Esophagus muscularis mucosa (tissue), 4 donors: Measurements from ENCODE around the gene AFF1. TPM values are rescaled to one million over a fixed set of nuclear protein-coding genes. Genes with fewer than 3 reads are reported as not detected.
A peak's percentile ranks its signal among the peaks of the same experiment; 100 is the strongest.

ENCODE experiments used
- DNase-seq: peaks from one replicate; pipeline ENCODE4 v3.0.0-alpha.2; 2017; ENCODE audit errors: extremely low spot score
- H3K27ac ChIP-seq, 4 donors: fragments of 200-600 bp; sonication (generic); replicated peaks in 1 of 4; 1 replicate in 3 of 4; 2 replicates in 1 of 4; pipeline ENCODE4 v1.5.1; 2016 to 2019; ENCODE audit warnings: mild to moderate bottlenecking in 1 of 4
- H3K27me3 ChIP-seq, 4 donors: fragments of 200-600 bp; sonication (generic); one replicate each; pipeline versions ENCODE4 v1.5.1 to v1.6.0; 2016 to 2019
- H3K36me3 ChIP-seq, 4 donors: fragments of 200-600 bp; sonication (generic); one replicate each; pipeline ENCODE4 v1.5.1; 2016 to 2019
- H3K4me1 ChIP-seq, 4 donors: fragments of 200-600 bp; sonication (generic); one replicate each; pipeline ENCODE4 v1.5.1; 2016 to 2019
- H3K4me3 ChIP-seq, 4 donors: fragments of 200-600 bp; sonication (generic); 1 replicate in 2 of 4; 2 replicates in 2 of 4; pipeline ENCODE4 v1.5.1; 2016 to 2019; ENCODE audit warnings: mild to moderate bottlenecking in 4 of 4, moderate library complexity in 1 of 4
- H3K9me3 ChIP-seq, 4 donors: fragments of 200-600 bp; sonication (generic); 1 replicate in 3 of 4; 2 replicates in 1 of 4; pipeline ENCODE4 v1.5.1; 2016 to 2019
- CTCF ChIP-seq, 3 experiments: fragments of 200-600 bp in 2 of 3; fragments of 450-650 bp in 1 of 3; sonication (generic) in 2 of 3; IDR thresholded peaks; one replicate each; pipeline ENCODE4 v1.5.1; 2017 to 2019; ENCODE audit warnings: antibody characterized with exemption in 3 of 3, mild to moderate bottlenecking in 2 of 3, moderate library complexity in 1 of 3
- EP300 ChIP-seq: sonication (generic); formaldehyde crosslinking; IDR thresholded peaks from one replicate; pipeline ENCODE4 v1.6.1; 2017; ENCODE audit warnings: antibody characterized with exemption
- POLR2A ChIP-seq: fragments of 450-650 bp; IDR thresholded peaks from one replicate; pipeline ENCODE4 v1.6.1; 2017; ENCODE audit warnings: antibody characterized with exemption, moderate library complexity, mild to moderate bottlenecking, low read depth
- POLR2AphosphoS5 ChIP-seq, 2 donors: sonication (generic); formaldehyde crosslinking; IDR thresholded peaks; one replicate each; pipeline ENCODE4 v1.6.1; 2017; ENCODE audit warnings: antibody characterized with exemption in 2 of 2
- WGBS: methylation state at CpG from one replicate; pipeline ENCODE4 v1.1.5; 2018; 5-methylcytosine and 5-hydroxymethylcytosine counted together
- intact Hi-C: fragments of 100-400 bp; cut with DNase I; formaldehyde crosslinking; loops from one replicate; pipeline ENCODE4 v1.15.1; 2023
- total RNA-seq, 4 donors: library from RNA; depleted of rRNA; stranded (reverse); fragments of >200 nt; gene quantifications; one replicate each; pipeline versions ENCODE4 v1.1.0 to v1.2.1, GENCODE V29; 2016

The AFF1 gene
- total RNA-seq, 4 donors from 2014 or later = 53.6 to 85.2 (median 70.6) TPM

- no peaks in the 10 kb centered on the region for H3K36me3 ChIP-seq
- H3K4me1 ChIP-seq = peaks cover 85 to 100% (median 99%) of the 10 kb centered on the region in 4 donors
- WGBS = 37% methylated on average over 4 of the region's 4 CpGs
- H3K4me3 ChIP-seq = peak overlapping the region in 1 of 4 donors; percentile 40
- TF ChIP-seq CTCF (IDR thresholded peaks at IDR 0.05) = no peak
- no peak for TF ChIP-seq POLR2AphosphoS5 (IDR thresholded peaks at IDR 0.05)
- TF ChIP-seq EP300 = no peak
- no peak for TF ChIP-seq POLR2A
- no peaks in the 10 kb centered on the region for H3K27me3 ChIP-seq
- intact Hi-C loops = no loop called here
- no peaks in the 10 kb centered on the region for H3K9me3 ChIP-seq
- H3K27ac ChIP-seq = peak overlapping the region; percentile 79 to 84 (median 82)
- DNase-seq = no peak
Observed at GRCh38 chr4:87077914-87078585, 143.2 kb downstream of the AFF1 start.

- H3K27me3 ChIP-seq = no peaks in the 10 kb centered on the region
- 20% methylated on average over 6 of the region's 6 CpGs for WGBS
- TF ChIP-seq POLR2AphosphoS5 (IDR thresholded peaks at IDR 0.05) (peak; percentile 60 to 67), EP300 (no peak), CTCF (IDR thresholded peaks at IDR 0.05) (no peak)
- peak overlapping the region; percentile 79 to 84 (median 82) for H3K27ac ChIP-seq
- H3K4me1 ChIP-seq = peaks cover 82 to 100% (median 98%) of the 10 kb centered on the region in 4 donors
- no peaks in the 10 kb centered on the region for H3K36me3 ChIP-seq
- H3K4me3 ChIP-seq = peak overlapping the region in 3 of 4 donors; percentile 14 to 40 (median 30)
- DNase-seq = no peak
- intact Hi-C loops = no loop called here
- H3K9me3 ChIP-seq = no peaks in the 10 kb centered on the region
Observed at GRCh38 chr4:87078987-87079486, 144.2 kb downstream of the AFF1 start.

GRCh38 chr4:87079967-87080366, 145.2 kb downstream of the AFF1 start:
- WGBS = 59% methylated on average over 2 of the region's 2 CpGs
- Histone ChIP-seq H3K27me3 (no peaks in the 10 kb centered on the region), H3K4me3 (no peak overlapping the region), H3K9me3 (no peaks in the 10 kb centered on the region), H3K27ac (peak overlapping the region; percentile 79 to 84 (median 82)), H3K36me3 (peaks cover 0 to 4% (median 0%) of the 10 kb centered on the region in 4 donors), H3K4me1 (peaks cover 75 to 100% (median 93%) of the 10 kb centered on the region in 4 donors)
- intact Hi-C loops = loop anchor here (5.0 kb wide), 1 partner anchor 73 kb away; no protein-coding TSS in a partner anchor
- DNase-seq = no peak
- TF ChIP-seq CTCF (IDR thresholded peaks at IDR 0.05) = no peak
- no peak for TF ChIP-seq POLR2A
- no peak for TF ChIP-seq EP300
- no peak for TF ChIP-seq POLR2AphosphoS5 (IDR thresholded peaks at IDR 0.05)

- Histone ChIP-seq H3K4me3 (no peak overlapping the region), H3K9me3 (no peaks in the 10 kb centered on the region), H3K4me1 (peaks cover 75 to 97% (median 91%) of the 10 kb centered on the region in 4 donors), H3K27ac (peak overlapping the region; percentile 79 to 84 (median 82)), H3K27me3 (no peaks in the 10 kb centered on the region), H3K36me3 (peaks cover 0 to 4% (median 0%) of the 10 kb centered on the region in 4 donors)
- no peak for DNase-seq
- intact Hi-C loops = loop anchor here (5.0 kb wide), 1 partner anchor 73 kb away; no protein-coding TSS in a partner anchor
- WGBS = 52% methylated on average over 3 of the region's 3 CpGs
- TF ChIP-seq POLR2A (no peak), CTCF (IDR thresholded peaks at IDR 0.05) (no peak), POLR2AphosphoS5 (IDR thresholded peaks at IDR 0.05) (no peak)
Observed at GRCh38 chr4:87080462-87080861, 145.7 kb downstream of the AFF1 start.
